AG04450 (cell line): ENCODE data around the gene PSMC1. TPM values are rescaled to one million over a fixed set of nuclear protein-coding genes. Genes with fewer than 3 reads are reported as not detected.

ENCODE experiments used
- CTCF ChIA-PET: fragments of 300-600, 350-600 bp; formaldehyde crosslinking; extraction: SDS; loops from one replicate; lab custom pipeline; 2022; ENCODE audit warnings: antibody characterized with exemption, inconsistent platforms; lab: Charles Lee
- POLR2A ChIA-PET: fragments of 350-600 bp; formaldehyde crosslinking; extraction: SDS; loops from one replicate; lab custom pipeline; 2021; ENCODE audit warnings: antibody characterized with exemption, inconsistent platforms; lab: Yijun Ruan, JAX
- DNase-seq: peaks from one replicate; pipeline ENCODE4 v3.0.0-alpha.2; 2011; ENCODE audit warnings: low read depth, low spot score
- H3K27ac ChIP-seq: one replicate; pipeline ENCODE4 v1.5.1; 2012; ENCODE audit warnings: low read depth, low read length, control low read depth
- H3K27me3 ChIP-seq: one replicate; pipeline ENCODE4 v1.6.0; 2012; ENCODE audit warnings: low read length; ENCODE audit not compliant: control insufficient read depth, insufficient read depth
- H3K4me3 ChIP-seq: 2 replicates; pipeline ENCODE4 v1.5.1; 2011; ENCODE audit warnings: mild to moderate bottlenecking, low read depth, low read length, control low read depth
- H3K9me3 ChIP-seq: 2 replicates; pipeline ENCODE4 v1.5.1; 2012; ENCODE audit warnings: low read length; ENCODE audit not compliant: control insufficient read depth, insufficient read depth
- polyA plus RNA-seq: library from polyadenylated mRNA; depleted of rRNA; stranded (reverse); fragments of >200 nt; gene quantifications from 2 replicates; pipeline ENCODE4 v1.2.3, GENCODE V29; 2011
- TF ChIP-seq, protein P1 (sequence below): IDR thresholded peaks from 2 replicates; pipeline ENCODE4 v1.5.1; 2011; ENCODE audit warnings: low read depth, low read length, control low read depth, inconsistent platforms

PSMC1 gene
- polyA plus RNA-seq, 1 experiment = 228 TPM

DNA sequence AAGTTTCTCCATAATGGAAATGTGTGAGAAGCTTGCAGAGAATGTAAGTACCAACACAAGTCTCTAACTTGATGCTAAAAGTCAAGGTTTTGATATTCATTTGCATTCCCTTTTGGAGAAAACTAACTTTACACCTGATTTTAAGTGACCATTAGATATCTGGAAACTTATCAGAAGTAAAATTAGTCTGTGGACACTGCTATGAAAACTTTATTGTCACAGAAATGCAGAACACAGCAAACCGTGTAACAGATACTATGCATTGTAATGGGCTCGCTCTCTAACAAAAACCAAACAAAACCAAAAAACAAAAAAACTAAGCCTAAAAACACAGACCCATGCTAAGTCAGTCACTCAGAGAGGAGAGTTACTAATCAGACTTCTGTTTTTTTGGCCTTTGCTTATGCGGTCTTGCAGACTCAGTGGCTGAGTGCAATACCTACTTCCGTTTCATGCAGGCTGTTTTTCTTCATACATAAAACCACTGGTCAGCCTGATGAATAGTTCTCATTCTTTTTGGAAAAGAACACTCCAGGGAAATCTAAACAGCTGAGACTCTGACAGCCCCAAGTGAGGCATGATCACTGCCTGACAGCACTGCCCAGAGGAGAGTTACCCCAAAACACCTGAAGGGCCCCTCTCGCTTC is 39.6 kb downstream of the PSMC1 start:
- ChIA-PET POLR2A (no interaction called here), CTCF (interaction anchor here (1.9 kb wide), 1 partner anchor 401 kb away, joined by 8 read pairs; no protein-coding TSS in a partner anchor)
- DNase-seq = no peak
- TF ChIP-seq, protein P1, sequence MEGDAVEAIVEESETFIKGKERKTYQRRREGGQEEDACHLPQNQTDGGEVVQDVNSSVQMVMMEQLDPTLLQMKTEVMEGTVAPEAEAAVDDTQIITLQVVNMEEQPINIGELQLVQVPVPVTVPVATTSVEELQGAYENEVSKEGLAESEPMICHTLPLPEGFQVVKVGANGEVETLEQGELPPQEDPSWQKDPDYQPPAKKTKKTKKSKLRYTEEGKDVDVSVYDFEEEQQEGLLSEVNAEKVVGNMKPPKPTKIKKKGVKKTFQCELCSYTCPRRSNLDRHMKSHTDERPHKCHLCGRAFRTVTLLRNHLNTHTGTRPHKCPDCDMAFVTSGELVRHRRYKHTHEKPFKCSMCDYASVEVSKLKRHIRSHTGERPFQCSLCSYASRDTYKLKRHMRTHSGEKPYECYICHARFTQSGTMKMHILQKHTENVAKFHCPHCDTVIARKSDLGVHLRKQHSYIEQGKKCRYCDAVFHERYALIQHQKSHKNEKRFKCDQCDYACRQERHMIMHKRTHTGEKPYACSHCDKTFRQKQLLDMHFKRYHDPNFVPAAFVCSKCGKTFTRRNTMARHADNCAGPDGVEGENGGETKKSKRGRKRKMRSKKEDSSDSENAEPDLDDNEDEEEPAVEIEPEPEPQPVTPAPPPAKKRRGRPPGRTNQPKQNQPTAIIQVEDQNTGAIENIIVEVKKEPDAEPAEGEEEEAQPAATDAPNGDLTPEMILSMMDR = no peak
- Histone ChIP-seq H3K9me3 (no peaks in the 10 kb centered on the region), H3K27me3 (no peaks in the 10 kb centered on the region), H3K27ac (no peak overlapping the region), H3K4me3 (no peak overlapping the region)

DNA sequence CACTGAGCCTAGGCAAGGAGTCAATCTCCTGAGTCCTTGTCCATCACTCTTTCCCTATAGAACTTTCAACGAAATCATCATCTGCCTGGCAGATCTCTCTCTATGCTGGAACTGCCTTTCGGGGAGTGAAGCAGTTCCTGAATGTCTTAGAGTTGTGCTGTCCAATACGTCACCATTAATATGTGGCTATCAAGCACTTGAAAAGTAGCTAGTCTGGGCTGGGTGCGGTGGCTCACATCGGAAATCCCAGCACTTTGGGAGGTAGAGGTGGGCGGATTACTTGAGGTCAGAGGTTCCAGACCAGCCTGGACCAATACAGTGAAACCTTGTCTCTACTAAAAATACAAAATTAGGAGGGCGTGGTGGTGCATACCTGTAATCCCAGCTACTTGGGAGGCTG is 40.3 kb downstream of the PSMC1 start:
- no peak overlapping the region for H3K27ac ChIP-seq

DNA sequence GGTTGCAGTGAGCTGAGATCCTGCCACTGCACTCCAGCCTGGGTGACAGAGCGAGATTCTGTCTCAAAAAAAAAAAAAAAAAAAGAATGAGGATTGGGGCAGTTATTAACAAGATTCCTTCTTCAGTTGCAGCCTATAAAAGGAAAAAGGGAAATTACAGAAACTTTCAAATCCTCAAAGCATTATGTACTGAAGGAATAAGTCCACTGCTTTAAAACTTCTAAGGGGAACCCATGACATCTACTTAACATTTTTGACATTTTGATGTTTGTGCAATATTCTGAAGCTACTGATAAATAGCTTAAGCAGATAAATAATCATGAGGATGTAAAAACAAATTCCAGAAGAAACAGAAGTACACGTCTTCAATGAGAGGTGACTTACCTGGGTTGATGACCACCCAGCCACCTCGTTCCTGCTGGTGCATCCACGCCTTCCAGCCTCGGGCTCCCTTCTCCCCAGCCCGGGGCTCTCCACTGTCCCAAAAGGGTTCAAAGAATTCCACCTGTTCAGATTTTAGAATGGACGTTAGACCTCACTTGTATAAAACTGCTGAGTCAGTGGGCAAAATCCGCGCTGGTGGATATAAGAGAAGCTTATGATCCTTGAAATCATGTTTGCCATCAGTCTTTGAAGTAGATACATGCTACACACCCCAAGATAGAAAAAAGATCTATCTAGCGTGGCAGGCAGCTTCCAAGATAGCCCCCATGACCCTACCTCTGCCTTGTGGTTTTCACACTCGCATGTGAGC is 41.7 kb downstream of the PSMC1 start:
- no peaks in the 10 kb centered on the region for H3K9me3 ChIP-seq
- DNase-seq = no peak
- POLR2A ChIA-PET = no interaction called here
- H3K27ac ChIP-seq = no peak overlapping the region
- TF ChIP-seq, protein P1 = no peak
- no peaks in the 10 kb centered on the region for H3K27me3 ChIP-seq
- H3K4me3 ChIP-seq = no peak overlapping the region
- CTCF ChIA-PET = interaction anchor here (1.3 to 3.1 kb wide), 2 partner anchors 9 to 462 kb away, joined by 6 to 20 read pairs; no protein-coding TSS in a partner anchor

More for the DNA sequence above, 40.3 kb downstream of the PSMC1 start:
- ChIA-PET CTCF (interaction anchor here (1.9 to 3.1 kb wide), 2 partner anchors 401 to 463 kb away, joined by 8 to 20 read pairs; no protein-coding TSS in a partner anchor), POLR2A (interaction anchor here (1.0 kb wide), 1 partner anchor 110 kb away, joined by 3 read pairs; no protein-coding TSS in a partner anchor)
- H3K27me3 ChIP-seq = no peaks in the 10 kb centered on the region
- H3K9me3 ChIP-seq = no peaks in the 10 kb centered on the region
- TF ChIP-seq, protein P1 = no peak
- H3K4me3 ChIP-seq = no peak overlapping the region
- no peak for DNase-seq

DNA sequence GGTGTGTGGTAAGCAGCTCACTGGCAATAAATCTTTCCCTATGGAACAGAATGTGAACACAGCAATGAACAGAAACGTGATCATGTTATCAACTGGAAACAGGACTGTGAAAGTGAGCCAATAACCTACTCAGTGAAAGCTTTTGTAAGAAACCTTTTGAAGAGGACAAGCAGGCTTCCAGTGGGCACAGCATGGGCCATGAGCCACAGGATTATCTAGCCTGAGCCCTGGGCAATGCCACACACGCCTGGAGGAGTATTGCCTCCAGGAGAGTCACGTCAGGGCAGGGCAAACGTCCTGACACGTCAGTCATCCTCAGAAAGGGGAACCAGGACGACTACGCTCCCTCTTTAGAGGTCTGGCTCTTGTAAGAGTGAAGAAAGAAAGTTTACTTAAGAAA is 43.1 kb downstream of the PSMC1 start:
- no peak for DNase-seq
- ChIA-PET CTCF (interaction anchor here (2.8 to 3.1 kb wide), 2 partner anchors 10 to 460 kb away, joined by 17 to 20 read pairs; no protein-coding TSS in a partner anchor), POLR2A (no interaction called here)
- Histone ChIP-seq H3K4me3 (no peak overlapping the region), H3K27ac (no peak overlapping the region), H3K27me3 (no peaks in the 10 kb centered on the region), H3K9me3 (no peaks in the 10 kb centered on the region)
- TF ChIP-seq, protein P1 = no peak
